HG03460 (cell line): ENCODE measurements around the gene OR2W1.
A peak's percentile ranks its signal among the peaks of the same experiment; 100 is the strongest.

Source experiments
- ATAC-seq: cut with Tn5 transposase; IDR thresholded peaks from one replicate; pipeline ENCODE4 v1.9.1; 2021; ENCODE audit not compliant: unreplicated experiment

The OR2W1 gene

GRCh38 chr6:29045075-29045474, at the start of gene OR2W1:
Gene OR2W1 (minus strand): TSS chr6:29045175. CDS start chr6:29045175, 0 bp downstream.
- ATAC-seq: no peak

GRCh38 chr6:29092957-29093356, 48.0 kb upstream of the OR2W1 start:
- no peak for ATAC-seq

GRCh38 chr6:29087213-29087612, 42.2 kb upstream of the OR2W1 start, which contains the start of gene OR2B3:
Gene OR2B3 (minus strand): TSS chr6:29087313. CDS start chr6:29087248, 65 bp downstream.
- ATAC-seq: no peak

- no peak for ATAC-seq
Measured at GRCh38 chr6:29082457-29082856, 37.5 kb upstream of the OR2W1 start.

- no peak for ATAC-seq
Measured at GRCh38 chr6:29081312-29081711, 36.3 kb upstream of the OR2W1 start.

GRCh38 chr6:29079203-29079602, 34.2 kb upstream of the OR2W1 start:
- ATAC-seq: no peak

GRCh38 chr6:29071831-29072723, 27.1 kb upstream of the OR2W1 start:
- no peak for ATAC-seq

GRCh38 chr6:29051680-29052079, 6.7 kb upstream of the OR2W1 start:
- no peak for ATAC-seq

GRCh38 chr6:29035951-29036350, 9.0 kb downstream of the OR2W1 start:
- ATAC-seq: no peak

GRCh38 chr6:29028821-29029220, 16.2 kb downstream of the OR2W1 start:
- no peak for ATAC-seq

- ATAC-seq: no peak
Measured at GRCh38 chr6:29025927-29026585, 18.9 kb downstream of the OR2W1 start.

- no peak for ATAC-seq
Measured at GRCh38 chr6:29021434-29021833, 23.5 kb downstream of the OR2W1 start.

- no peak for ATAC-seq
Measured at GRCh38 chr6:29019629-29020028, 25.3 kb downstream of the OR2W1 start.

GRCh38 chr6:29017428-29017802, 27.6 kb downstream of the OR2W1 start:
- ATAC-seq: no peak

GRCh38 chr6:29016559-29017427, 28.2 kb downstream of the OR2W1 start:
- peak; percentile 86 for ATAC-seq

- no peak for ATAC-seq
Measured at GRCh38 chr6:29014729-29015608, 30.0 kb downstream of the OR2W1 start.

GRCh38 chr6:29011276-29011734, 33.7 kb downstream of the OR2W1 start:
- ATAC-seq: no peak

GRCh38 chr6:29009358-29009757, 35.6 kb downstream of the OR2W1 start:
- no peak for ATAC-seq

GRCh38 chr6:29008089-29008488, 36.9 kb downstream of the OR2W1 start:
- no peak for ATAC-seq
